HEK293 (cell line): ENCODE data around the gene HLA-DPB1.

Source experiments
- CTCF ChIA-PET: fragments of 350-600 bp; formaldehyde crosslinking; extraction: SDS; loops from one replicate; lab custom pipeline; 2021; ENCODE audit warnings: antibody characterized with exemption; lab: Yijun Ruan, JAX
- POLR2A ChIA-PET: fragments of 300-600 bp; formaldehyde crosslinking; extraction: SDS; loops from one replicate; lab custom pipeline; 2020; ENCODE audit warnings: antibody characterized with exemption, inconsistent platforms; lab: Yijun Ruan, JAX
- H3K27ac ChIP-seq: fragments of 200-500 bp; sonication (Bioruptor generic); 2 replicates; pipeline ENCODE4 v1.5.1; 2014; ENCODE audit warnings: low read depth, low read length, control low read depth, inconsistent platforms; ENCODE audit errors: extremely low read depth
- H3K36me3 ChIP-seq, 2 experiments: fragments of 200-500 bp in 1 of 2; sonication (Bioruptor generic) in 1 of 2; 1 replicate in 1 of 2; 2 replicates in 1 of 2; pipeline ENCODE4 v1.5.1; 2014 to 2017; ENCODE audit warnings: inconsistent platforms in 2 of 2, low read length in 2 of 2; ENCODE audit not compliant: control insufficient read depth in 2 of 2, insufficient read depth in 1 of 2
- H3K4me1 ChIP-seq: fragments of 200-500 bp; sonication (Bioruptor generic); 2 replicates; pipeline ENCODE4 v1.5.1; 2014; ENCODE audit warnings: mild to moderate bottlenecking, low read length, inconsistent platforms; ENCODE audit not compliant: control insufficient read depth, insufficient read depth
- H3K4me3 ChIP-seq: 2 replicates; pipeline ENCODE4 v1.5.1; 2011; ENCODE audit warnings: low read depth, mild to moderate bottlenecking, control low read depth, low read length, moderate library complexity
- H3K9me3 ChIP-seq: fragments of 200-500 bp; sonication (Bioruptor generic); 2 replicates; pipeline ENCODE4 v1.5.1; 2014; ENCODE audit warnings: low read depth, low read length, inconsistent platforms; ENCODE audit not compliant: control insufficient read depth, insufficient read depth
- BCL11A ChIP-seq: fragments of 450-650 bp; formaldehyde crosslinking; IDR thresholded peaks from 2 replicates; pipeline ENCODE4 v1.5.1; 2016; ENCODE audit warnings: low read depth, missing biosample characterization, missing genetic modification characterization
- PRDM1 ChIP-seq: fragments of 450-650 bp; formaldehyde crosslinking; IDR thresholded peaks from 2 replicates; pipeline ENCODE4; 2016; ENCODE audit warnings: missing biosample characterization, missing genetic modification characterization
- SP7 ChIP-seq: fragments of 450-650 bp; formaldehyde crosslinking; IDR thresholded peaks from 2 replicates; pipeline ENCODE4 v1.5.1; 2016; ENCODE audit warnings: missing biosample characterization, missing genetic modification characterization
- ZBTB11 ChIP-seq: fragments of 450-650 bp; formaldehyde crosslinking; conservative IDR thresholded peaks from 2 replicates; pipeline ENCODE4 v1.5.1; 2016; ENCODE audit warnings: low read depth, missing biosample characterization, missing genetic modification characterization
- ZBTB17 ChIP-seq: fragments of 450-650 bp; formaldehyde crosslinking; IDR thresholded peaks from 2 replicates; pipeline ENCODE4 v1.5.1; 2016; ENCODE audit warnings: missing biosample characterization, missing genetic modification characterization
- ZBTB20 ChIP-seq: fragments of 450-650 bp; formaldehyde crosslinking; IDR thresholded peaks from 2 replicates; pipeline ENCODE4 v1.5.1; 2016; ENCODE audit warnings: missing biosample characterization, missing genetic modification characterization
- ZNF184 ChIP-seq: fragments of 450-650 bp; IDR thresholded peaks from 2 replicates; pipeline ENCODE4 v1.5.1; 2018; ENCODE audit warnings: missing biosample characterization, mild to moderate bottlenecking, missing genetic modification characterization
- ZNF26 ChIP-seq: fragments of 450-650 bp; formaldehyde crosslinking; IDR thresholded peaks from 2 replicates; pipeline ENCODE4 v1.5.1; 2016; ENCODE audit warnings: missing biosample characterization, missing genetic modification characterization
- ZNF324 ChIP-seq: fragments of 450-650 bp; formaldehyde crosslinking; IDR thresholded peaks from 2 replicates; pipeline ENCODE4 v1.5.1; 2016; ENCODE audit warnings: missing biosample characterization, missing genetic modification characterization
- ZNF341 ChIP-seq: fragments of 450-650 bp; formaldehyde crosslinking; IDR thresholded peaks from 2 replicates; pipeline ENCODE4; 2016; ENCODE audit warnings: low read depth, missing biosample characterization, missing genetic modification characterization
- ZNF544 ChIP-seq: fragments of 450-650 bp; formaldehyde crosslinking; IDR thresholded peaks from 2 replicates; pipeline ENCODE4 v1.5.0; 2017; ENCODE audit warnings: missing biosample characterization, missing genetic modification characterization
- ZNF561 ChIP-seq: fragments of 450-650 bp; IDR thresholded peaks from 2 replicates; pipeline ENCODE4 v1.5.1; 2018; ENCODE audit warnings: missing biosample characterization, missing genetic modification characterization, borderline replicate concordance
- ZNF624 ChIP-seq: fragments of 450-650 bp; formaldehyde crosslinking; IDR thresholded peaks from 2 replicates; pipeline ENCODE4 v1.5.1; 2017; ENCODE audit warnings: missing biosample characterization, missing genetic modification characterization
- ZNF658 ChIP-seq: fragments of 450-650 bp; formaldehyde crosslinking; IDR thresholded peaks from 2 replicates; pipeline ENCODE4; 2016; ENCODE audit warnings: missing biosample characterization, missing genetic modification characterization
- ZNF660 ChIP-seq: fragments of 450-650 bp; IDR thresholded peaks from 2 replicates; pipeline ENCODE4 v1.5.1; 2018; ENCODE audit warnings: missing biosample characterization, mild to moderate bottlenecking, missing genetic modification characterization
- TF ChIP-seq, protein P1 (sequence below): fragments of 450-650 bp; formaldehyde crosslinking; IDR thresholded peaks from 2 replicates; pipeline ENCODE4 v1.5.1; 2016; ENCODE audit warnings: missing biosample characterization, missing genetic modification characterization

The HLA-DPB1 gene

DNA sequence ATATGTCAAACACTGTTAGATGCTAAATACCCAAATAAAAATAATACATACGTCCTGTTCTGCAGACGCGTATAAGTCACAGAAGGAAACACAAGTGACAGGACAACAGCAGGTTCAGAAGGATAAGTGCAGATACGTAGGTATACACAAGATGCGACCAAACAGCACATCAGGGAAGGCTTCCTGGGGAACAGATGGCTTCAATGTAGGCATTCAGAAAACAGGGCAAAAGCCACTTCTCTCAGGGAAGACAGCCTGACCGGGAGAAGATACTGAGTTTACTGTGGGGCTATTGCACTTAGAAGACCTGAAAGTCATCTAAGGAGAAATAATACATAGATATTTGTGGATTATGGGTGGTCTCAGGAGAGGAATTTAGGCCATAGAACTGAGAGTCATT, 4.2 kb upstream of the HLA-DPB1 start (continued):
- TF ChIP-seq ZNF26 (no peak), PRDM1 (no peak), ZNF324 (tag by site-specific recombination) (no peak), ZNF544 (no peak), ZNF341 (tag by site-specific recombination) (no peak)
- TF ChIP-seq, protein P1, sequence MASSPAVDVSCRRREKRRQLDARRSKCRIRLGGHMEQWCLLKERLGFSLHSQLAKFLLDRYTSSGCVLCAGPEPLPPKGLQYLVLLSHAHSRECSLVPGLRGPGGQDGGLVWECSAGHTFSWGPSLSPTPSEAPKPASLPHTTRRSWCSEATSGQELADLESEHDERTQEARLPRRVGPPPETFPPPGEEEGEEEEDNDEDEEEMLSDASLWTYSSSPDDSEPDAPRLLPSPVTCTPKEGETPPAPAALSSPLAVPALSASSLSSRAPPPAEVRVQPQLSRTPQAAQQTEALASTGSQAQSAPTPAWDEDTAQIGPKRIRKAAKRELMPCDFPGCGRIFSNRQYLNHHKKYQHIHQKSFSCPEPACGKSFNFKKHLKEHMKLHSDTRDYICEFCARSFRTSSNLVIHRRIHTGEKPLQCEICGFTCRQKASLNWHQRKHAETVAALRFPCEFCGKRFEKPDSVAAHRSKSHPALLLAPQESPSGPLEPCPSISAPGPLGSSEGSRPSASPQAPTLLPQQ: no peak

DNA sequence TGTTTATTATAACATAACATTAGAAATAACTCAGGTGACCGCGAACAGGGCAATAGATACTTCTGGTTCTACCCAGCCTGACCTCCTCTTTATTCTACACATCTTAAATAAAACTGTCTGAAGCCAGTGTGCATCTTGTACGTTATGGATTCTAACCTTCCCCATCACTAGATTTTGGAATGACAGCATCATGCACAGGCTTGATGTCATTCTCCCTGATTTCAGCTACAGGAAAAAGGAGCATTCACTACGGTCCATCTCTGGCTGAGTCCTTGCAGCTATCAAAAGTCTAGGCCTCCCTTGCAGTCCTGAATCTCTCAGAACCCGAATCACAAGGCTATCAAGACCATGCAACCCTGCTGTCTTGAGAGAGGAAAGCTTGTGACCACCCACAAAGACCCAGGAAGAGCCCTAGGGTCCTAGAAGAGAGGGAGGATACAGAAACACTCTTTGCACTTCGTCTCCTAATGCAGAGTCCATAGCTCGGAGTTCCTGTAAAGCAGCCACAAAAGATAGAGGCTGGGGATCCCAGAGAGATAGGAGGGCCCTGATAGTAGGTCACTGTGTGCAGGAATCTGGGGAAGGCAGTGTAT, 3.2 kb upstream of the HLA-DPB1 start:
- CTCF ChIA-PET: interaction anchor here (0.6 to 1.9 kb wide), 5 partner anchors 15 to 245 kb away, joined by 3 to 5 read pairs (median 3); no protein-coding TSS in a partner anchor
- POLR2A ChIA-PET: no interaction called here
- Histone ChIP-seq H3K9me3 (no peaks in the 10 kb centered on the region), H3K4me3 (no peak overlapping the region), H3K27ac (no peak overlapping the region), H3K36me3 (peaks cover 0 to 20% of the 10 kb centered on the region in 2 experiments; a peak in 1 of 3 replicates), H3K4me1 (no peaks in the 10 kb centered on the region)
- TF ChIP-seq SP7: no peak
- TF ChIP-seq ZBTB17 (tag by site-specific recombination): 0 out of 2 replicates have a peak, but pooled peaks have one; percentile 48

DNA sequence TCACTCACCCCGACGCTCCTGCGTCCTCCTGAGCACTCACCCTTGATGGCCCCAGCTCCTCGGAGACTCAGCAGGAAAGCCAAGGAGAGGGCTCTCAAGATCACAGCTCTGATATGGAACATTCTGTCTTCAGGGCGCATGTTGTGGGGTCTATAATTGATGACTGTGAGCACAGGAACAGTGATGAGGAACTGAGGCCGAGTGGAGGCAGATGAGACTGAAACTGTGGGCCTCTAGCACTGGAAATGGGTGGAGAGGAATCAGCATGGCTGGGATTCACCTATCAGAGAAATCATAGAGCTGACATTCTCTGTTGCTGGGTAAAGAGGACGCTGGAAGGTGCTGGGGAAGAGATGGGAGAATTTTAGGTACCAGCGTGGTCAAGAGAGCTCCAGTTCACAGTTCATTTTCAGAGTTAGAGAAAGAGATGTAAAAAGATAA, 2.3 kb upstream of the HLA-DPB1 start, which contains the start of gene HLA-DPA1:
HLA-DPA1 (minus strand) TSS at position 219 of the 441 bp plus-strand sequence.
- CTCF ChIA-PET: interaction anchor here (0.6 to 1.9 kb wide), 4 partner anchors 24 to 1243 kb away, joined by 3 to 5 read pairs (median 3); no protein-coding TSS in a partner anchor
- H3K9me3 ChIP-seq: no peaks in the 10 kb centered on the region
- H3K27ac ChIP-seq: no peak within 1 kb of the TSS
- H3K4me1 ChIP-seq: peaks cover 5% of the 10 kb centered on the region
- no peak within 1 kb of the TSS for H3K4me3 ChIP-seq
- TF ChIP-seq ZNF341 (tag by site-specific recombination) (no peak), ZBTB11 (tag by site-specific recombination) (no peak), ZBTB17 (tag by site-specific recombination) (peak; percentile 74; the same call in 1 of the 2 replicates), BCL11A (tag by site-specific recombination) (no peak), ZNF660 (tag by site-specific recombination) (no peak), ZNF658 (tag by site-specific recombination) (no peak), ZNF624 (no peak), ZBTB20 (tag by site-specific recombination) (peak; percentile 23; the same call in 1 of the 2 replicates), ZNF184 (tag by site-specific recombination) (no peak), ZNF561 (tag by site-specific recombination) (no peak)
- H3K36me3 ChIP-seq: peaks cover 0 to 13% of the 10 kb centered on the region in 2 experiments; a peak in 1 of 3 replicates
- POLR2A ChIA-PET: interaction anchor here (1.3 kb wide), 1 partner anchor 55 kb away, joined by 3 read pairs; no protein-coding TSS in a partner anchor
